Karpas-422 (cell line): ENCODE data around the gene DLG1. TPM values are rescaled to one million over a fixed set of nuclear protein-coding genes. Genes with fewer than 3 reads are reported as not detected.

Experiments used
- DNase-seq: peaks from one replicate; pipeline ENCODE4 v3.0.0-alpha.2; 2015
- H2AFZ ChIP-seq: fragments of 200-600 bp; sonication (generic); 2 replicates; pipeline ENCODE4 v1.6.1; 2014; ENCODE audit warnings: antibody characterized with exemption, low read length, mixed read lengths
- H3K27ac ChIP-seq: fragments of 200-600 bp; sonication (generic); 2 replicates; pipeline ENCODE4 v1.5.1; 2014; ENCODE audit warnings: mild to moderate bottlenecking, low read length, moderate library complexity
- H3K27me3 ChIP-seq: fragments of 200-600 bp; sonication (generic); 2 replicates; pipeline ENCODE4 v1.6.1; 2014; ENCODE audit warnings: low read length, mixed read lengths
- H3K36me3 ChIP-seq: fragments of 200-600 bp; sonication (generic); 2 replicates; pipeline ENCODE4 v1.6.1; 2014; ENCODE audit warnings: low read length, mixed read lengths; ENCODE audit not compliant: insufficient read depth
- H3K4me1 ChIP-seq: fragments of 200-600 bp; sonication (generic); 2 replicates; pipeline ENCODE4 v1.6.1; 2014; ENCODE audit warnings: mild to moderate bottlenecking, low read length, mixed read lengths
- H3K4me2 ChIP-seq: fragments of 200-600 bp; sonication (generic); 2 replicates; pipeline ENCODE4 v1.6.1; 2014; ENCODE audit warnings: low read length, low read depth, mild to moderate bottlenecking; ENCODE audit not compliant: poor library complexity, severe bottlenecking
- H3K4me3 ChIP-seq: fragments of 200-600 bp; sonication (generic); 2 replicates; pipeline ENCODE4 v1.5.1; 2014; ENCODE audit warnings: mild to moderate bottlenecking, antibody characterized with exemption, low read length, mixed read lengths
- H3K79me2 ChIP-seq: fragments of 200-600 bp; sonication (generic); 2 replicates; pipeline ENCODE4 v1.6.1; 2014; ENCODE audit warnings: mild to moderate bottlenecking, low read length, mixed read lengths
- H3K9ac ChIP-seq: fragments of 200-600 bp; sonication (generic); 2 replicates; pipeline ENCODE4 v1.6.0; 2014; ENCODE audit warnings: low read length
- H3K9me2 ChIP-seq: fragments of 200-600 bp; sonication (generic), shearing (Covaris generic); replicated peaks from 2 replicates; pipeline ENCODE4 v1.6.0; 2014; ENCODE audit warnings: mild to moderate bottlenecking, low read length, moderate library complexity; ENCODE audit not compliant: insufficient read depth
- H3K9me3 ChIP-seq: fragments of 300-700, 200-600 bp; sonication (generic); 2 replicates; pipeline ENCODE4 v1.6.1; 2014; ENCODE audit warnings: low read length, mixed read lengths
- H4K20me1 ChIP-seq: fragments of 200-600 bp; sonication (generic); 2 replicates; pipeline ENCODE4 v1.6.1; 2014; ENCODE audit warnings: mild to moderate bottlenecking, antibody characterized with exemption, low read length, low read depth; ENCODE audit not compliant: insufficient read depth
- total RNA-seq: library from RNA; depleted of rRNA; stranded (reverse); fragments of >200 nt; shearing (Covaris generic); gene quantifications from 2 replicates; pipeline ENCODE4 v1.2.3, GENCODE V29; 2014; ENCODE audit warnings: low replicate concordance

DLG1 gene
- total RNA-seq, 1 experiment from 2014 or later: 92.6 TPM

DNA sequence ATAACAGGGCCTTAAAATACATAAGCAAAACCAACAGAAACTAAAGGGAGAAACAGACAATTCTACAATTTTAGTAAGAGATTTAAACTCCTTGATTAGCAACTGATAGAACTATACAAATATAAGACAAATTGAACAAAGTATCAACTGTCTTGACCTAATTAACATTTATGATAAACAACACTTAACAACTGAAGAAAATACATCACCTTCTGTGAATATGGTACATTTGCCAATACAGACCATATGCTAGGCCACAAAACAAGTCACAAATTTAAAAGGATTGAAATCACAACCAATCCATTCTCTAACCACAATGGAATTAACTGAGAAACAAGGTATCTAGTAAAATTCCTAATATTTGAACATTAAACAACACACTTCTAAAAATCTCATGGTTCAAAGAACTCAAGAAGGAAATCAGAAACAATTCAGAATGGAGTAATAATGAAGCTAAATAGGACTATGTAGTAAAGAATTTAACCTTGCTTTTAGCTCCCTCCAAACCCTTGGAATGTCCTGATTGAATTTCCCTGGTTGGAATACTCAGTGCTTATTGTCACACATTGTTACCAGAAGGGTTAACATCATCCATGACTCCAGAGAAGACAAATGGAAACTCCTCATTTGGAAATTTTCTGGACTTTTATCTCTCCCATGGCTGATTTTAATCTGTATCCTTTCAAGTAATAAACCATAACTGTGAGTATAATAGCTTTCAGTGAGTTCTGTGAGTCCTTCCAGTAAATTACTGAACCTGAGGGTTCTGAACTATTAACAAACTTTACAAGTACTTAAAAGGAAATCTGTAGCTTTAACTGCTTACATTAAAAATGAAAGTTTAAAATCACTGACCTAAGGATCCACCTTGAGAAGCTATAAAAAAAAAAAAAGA is 88.8 kb downstream of the DLG1 start:
- peaks cover 10% of the 10 kb centered on the region for H3K4me1 ChIP-seq
- H3K27me3 ChIP-seq: no peaks in the 10 kb centered on the region
- H3K4me3 ChIP-seq: no peak overlapping the region
- no peak for DNase-seq
- H3K36me3 ChIP-seq: peaks cover 10% of the 10 kb centered on the region; the same call in 1 of the 2 replicates
- H2AFZ ChIP-seq: no peak overlapping the region
- H3K9me3 ChIP-seq: no peaks in the 10 kb centered on the region; the same call in none of the 2 replicates
- H3K79me2 ChIP-seq: peaks cover 98% of the 10 kb centered on the region
- H3K9ac ChIP-seq: no peak overlapping the region
- H4K20me1 ChIP-seq: no peaks in the 10 kb centered on the region
- no peak overlapping the region for H3K27ac ChIP-seq
- no peak overlapping the region for H3K4me2 ChIP-seq
- no peaks in the 10 kb centered on the region for H3K9me2 ChIP-seq

DNA sequence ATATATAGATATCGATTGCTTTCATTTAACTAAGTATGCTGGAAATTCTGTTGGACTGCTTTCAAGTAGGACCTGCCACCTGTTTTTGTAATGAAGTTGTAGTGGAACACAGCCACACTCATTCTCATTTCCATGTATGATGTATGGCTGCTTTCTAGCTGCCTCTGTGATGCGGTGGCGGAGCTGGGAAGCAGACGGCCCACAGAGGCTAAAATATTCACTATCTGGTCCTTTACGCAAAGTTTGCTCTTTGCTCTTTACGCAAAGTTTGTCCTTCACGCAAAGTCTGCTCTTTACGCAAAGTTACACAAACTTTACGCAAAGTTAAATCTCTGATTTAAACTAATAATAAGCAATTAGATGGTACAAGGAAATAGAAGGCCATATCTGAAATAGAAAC is 91.5 kb downstream of the DLG1 start:
- Histone ChIP-seq H3K4me2 (no peak overlapping the region), H3K9ac (no peak overlapping the region), H3K36me3 (peaks cover 4% of the 10 kb centered on the region; the same call in 1 of the 2 replicates), H3K9me3 (no peaks in the 10 kb centered on the region; the same call in 1 of the 2 replicates), H2AFZ (no peak overlapping the region), H3K4me1 (peaks cover 15% of the 10 kb centered on the region), H3K9me2 (no peaks in the 10 kb centered on the region), H4K20me1 (no peaks in the 10 kb centered on the region), H3K27me3 (no peaks in the 10 kb centered on the region), H3K27ac (no peak overlapping the region), H3K79me2 (peaks cover 98% of the 10 kb centered on the region), H3K4me3 (no peak overlapping the region)
- no peak for DNase-seq

DNA sequence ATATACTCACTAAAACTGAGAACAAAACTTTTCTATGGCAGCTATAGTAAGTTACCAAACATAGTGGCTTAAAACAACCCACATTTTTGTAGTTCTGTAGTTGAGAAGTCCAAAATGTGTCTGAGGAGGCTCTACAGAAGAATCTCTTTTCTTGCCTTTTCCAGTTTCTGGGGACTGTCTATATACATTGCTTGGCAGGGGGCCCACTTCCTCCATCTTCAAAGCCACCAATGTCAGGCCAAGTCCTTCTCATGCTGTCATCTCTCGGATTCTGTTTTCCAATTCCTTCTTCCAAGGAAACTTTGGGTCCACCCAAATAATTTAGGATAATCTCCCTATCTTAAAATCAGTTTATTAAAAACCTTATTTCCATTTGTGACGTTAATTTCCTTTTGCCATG is 92.7 kb downstream of the DLG1 start:
- Histone ChIP-seq H3K36me3 (no peaks in the 10 kb centered on the region), H2AFZ (no peak overlapping the region), H3K27ac (no peak overlapping the region), H3K9me2 (no peaks in the 10 kb centered on the region), H3K27me3 (no peaks in the 10 kb centered on the region), H3K79me2 (peaks cover 98% of the 10 kb centered on the region), H3K9ac (no peak overlapping the region), H3K4me3 (no peak overlapping the region), H3K4me1 (peaks cover 15% of the 10 kb centered on the region), H3K4me2 (no peak overlapping the region), H3K9me3 (no peaks in the 10 kb centered on the region), H4K20me1 (no peaks in the 10 kb centered on the region)
- no peak for DNase-seq

DNA sequence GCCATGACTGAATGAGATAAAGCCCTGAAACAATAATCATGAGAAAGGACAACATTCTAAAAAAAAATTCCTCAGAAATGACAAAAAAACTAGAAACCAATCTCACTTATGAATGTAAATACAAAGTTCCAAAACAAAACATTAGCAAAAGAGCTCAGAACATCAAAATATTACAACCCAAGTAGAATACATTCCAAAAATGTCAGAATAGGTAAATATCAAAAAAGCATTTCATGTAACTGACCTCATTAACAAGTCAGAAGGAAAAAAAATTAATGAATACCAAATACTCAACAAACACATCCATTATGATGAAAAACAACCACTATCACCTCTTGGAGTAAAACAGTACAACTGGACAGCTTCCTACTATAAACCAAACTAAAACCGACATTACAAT is 93.1 kb downstream of the DLG1 start:
- H3K9me3 ChIP-seq: no peaks in the 10 kb centered on the region
- H3K4me1 ChIP-seq: peaks cover 15% of the 10 kb centered on the region
- H2AFZ ChIP-seq: no peak overlapping the region
- no peak overlapping the region for H3K9ac ChIP-seq
- H3K9me2 ChIP-seq: no peaks in the 10 kb centered on the region
- DNase-seq: no peak
- no peak overlapping the region for H3K4me3 ChIP-seq
- no peaks in the 10 kb centered on the region for H3K36me3 ChIP-seq
- no peak overlapping the region for H3K4me2 ChIP-seq
- no peaks in the 10 kb centered on the region for H4K20me1 ChIP-seq
- no peak overlapping the region for H3K27ac ChIP-seq
- H3K27me3 ChIP-seq: no peaks in the 10 kb centered on the region
- H3K79me2 ChIP-seq: peaks cover 100% of the 10 kb centered on the region

GRCh38 chr3:197204736-197205135 is 93.7 kb downstream of the DLG1 start:
- H3K36me3 ChIP-seq: no peaks in the 10 kb centered on the region
- no peaks in the 10 kb centered on the region for H4K20me1 ChIP-seq
- H3K79me2 ChIP-seq: peaks cover 100% of the 10 kb centered on the region
- H3K4me2 ChIP-seq: no peak overlapping the region
- H3K9ac ChIP-seq: no peak overlapping the region
- H3K9me3 ChIP-seq: no peaks in the 10 kb centered on the region
- peaks cover 14% of the 10 kb centered on the region for H3K4me1 ChIP-seq
- H3K9me2 ChIP-seq: no peaks in the 10 kb centered on the region
- H3K27ac ChIP-seq: no peak overlapping the region
- H3K4me3 ChIP-seq: no peak overlapping the region
- DNase-seq: no peak
- no peaks in the 10 kb centered on the region for H3K27me3 ChIP-seq
- H2AFZ ChIP-seq: no peak overlapping the region

GRCh38 chr3:197203714-197204146 is 94.7 kb downstream of the DLG1 start:
- H4K20me1 ChIP-seq: no peaks in the 10 kb centered on the region

DNA sequence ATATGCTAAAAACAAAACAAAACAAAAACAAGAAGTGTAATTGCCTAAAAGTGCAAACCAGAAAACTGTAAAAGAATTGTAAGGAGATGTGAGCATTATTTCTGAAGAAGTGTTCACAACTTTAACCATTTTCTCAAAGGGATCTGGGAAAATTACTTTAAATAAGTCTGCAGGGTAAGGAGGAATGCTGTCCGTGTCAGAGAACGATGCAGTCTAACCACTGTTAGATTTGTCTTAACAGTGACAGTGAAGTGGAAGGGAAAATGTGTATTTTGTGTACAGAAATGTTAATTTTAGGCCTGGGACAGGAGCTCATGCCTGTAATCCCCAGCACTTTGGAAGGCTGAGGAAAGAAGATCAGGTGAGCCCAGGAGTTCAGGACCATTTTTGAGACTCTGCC is 95.7 kb downstream of the DLG1 start:
- Histone ChIP-seq H3K4me3 (no peak overlapping the region), H3K9me2 (no peaks in the 10 kb centered on the region), H3K9ac (no peak overlapping the region), H3K4me2 (no peak overlapping the region), H3K9me3 (no peaks in the 10 kb centered on the region), H3K27me3 (no peaks in the 10 kb centered on the region), H4K20me1 (no peaks in the 10 kb centered on the region), H3K36me3 (no peaks in the 10 kb centered on the region), H3K79me2 (peaks cover 100% of the 10 kb centered on the region), H3K4me1 (peaks cover 9% of the 10 kb centered on the region), H3K27ac (no peak overlapping the region), H2AFZ (no peak overlapping the region)
- DNase-seq: no peak

More at GRCh38 chr3:197203714-197204146, 94.7 kb downstream of the DLG1 start:
- H3K79me2 ChIP-seq: peaks cover 100% of the 10 kb centered on the region
- no peaks in the 10 kb centered on the region for H3K9me2 ChIP-seq
- H3K4me1 ChIP-seq: peaks cover 9% of the 10 kb centered on the region
- no peak overlapping the region for H3K27ac ChIP-seq
- no peaks in the 10 kb centered on the region for H3K9me3 ChIP-seq
- H3K27me3 ChIP-seq: no peaks in the 10 kb centered on the region
- no peak overlapping the region for H3K4me2 ChIP-seq
- no peak overlapping the region for H2AFZ ChIP-seq
- no peak for DNase-seq
- H3K36me3 ChIP-seq: no peaks in the 10 kb centered on the region
- no peak overlapping the region for H3K4me3 ChIP-seq
- no peak overlapping the region for H3K9ac ChIP-seq

DNA sequence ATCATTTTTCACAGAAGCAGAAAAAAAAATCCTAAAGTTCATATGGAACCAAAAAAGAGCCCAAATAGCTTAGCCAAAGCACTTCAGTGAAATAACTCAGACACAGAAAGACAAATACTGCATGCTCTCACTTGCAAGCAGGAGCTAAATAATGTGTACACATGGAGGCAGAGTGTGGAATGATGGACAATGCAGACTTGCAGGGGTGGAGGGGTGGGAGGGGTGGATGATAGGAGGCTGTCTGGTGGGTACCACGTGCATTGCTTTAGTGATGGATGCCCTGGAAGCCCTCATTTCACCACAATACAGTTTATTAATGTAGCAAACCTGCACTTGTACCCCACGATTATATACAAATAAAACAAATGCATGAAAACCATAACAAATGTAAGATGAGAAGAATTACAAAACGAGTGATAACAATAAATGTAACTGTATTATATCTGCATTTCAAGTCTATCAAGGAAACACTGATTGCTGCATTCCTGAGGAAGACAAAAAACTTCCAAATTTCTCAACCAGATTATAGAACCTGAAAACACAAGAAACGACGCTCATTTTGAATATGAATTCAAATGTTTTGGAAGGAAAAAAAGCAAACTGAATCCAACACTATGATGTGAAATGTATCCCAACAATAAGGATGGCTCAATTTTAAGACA is 96.5 kb downstream of the DLG1 start:
- peaks cover 9% of the 10 kb centered on the region for H3K4me1 ChIP-seq
- no peaks in the 10 kb centered on the region for H3K9me3 ChIP-seq
- no peak overlapping the region for H2AFZ ChIP-seq
- H3K27me3 ChIP-seq: no peaks in the 10 kb centered on the region
- no peaks in the 10 kb centered on the region for H4K20me1 ChIP-seq
- H3K4me2 ChIP-seq: no peak overlapping the region
- H3K9ac ChIP-seq: no peak overlapping the region
- H3K4me3 ChIP-seq: no peak overlapping the region
- no peaks in the 10 kb centered on the region for H3K9me2 ChIP-seq
- DNase-seq: no peak
- H3K27ac ChIP-seq: no peak overlapping the region
- H3K79me2 ChIP-seq: peaks cover 100% of the 10 kb centered on the region
- H3K36me3 ChIP-seq: no peaks in the 10 kb centered on the region
